HepG2 (cell line): ENCODE data around the gene ARL3. TPM values are rescaled to one million over a fixed set of nuclear protein-coding genes. Genes with fewer than 3 reads are reported as not detected.
A peak's percentile ranks its signal among the peaks of the same experiment; 100 is the strongest.

Experiments used
- ATAC-seq: fragments of 200-7000 bp; cut with Tn5 transposase; 3 replicates; pipeline ENCODE4 v1.9.1; 2020; ENCODE audit warnings: mild to moderate bottlenecking, moderate library complexity
- BruUV-seq: library from RNA; stranded (reverse); fragments of 400-500 nt; replicated peaks from 2 replicates; lab custom pipeline; 2021; lab: Mats Ljungman, UMichigan
- CTCF ChIA-PET: fragments of 300-600 bp; formaldehyde crosslinking; extraction: SDS; loops from one replicate; lab custom pipeline; 2021; ENCODE audit warnings: low total read pairs, inconsistent platforms, low intra/inter-chr PET ratio; lab: Yijun Ruan, JAX
- POLR2A ChIA-PET: fragments of 350-600 bp; sonication (Branson Sonifier 250); formaldehyde crosslinking; loops from one replicate; lab custom pipeline; 2020; ENCODE audit warnings: antibody characterized with exemption, inconsistent platforms; lab: Yijun Ruan, JAX
- DNase-seq: peaks from one replicate; pipeline ENCODE4 v3.0.0-alpha.2; 2015; ENCODE audit warnings: low spot score
- FAIRE-seq: peaks from 3 replicates; lab custom pipeline; 2011; peaks lifted over from hg19 to GRCh38; lab: Jason Lieb, UNC
- H2AFZ ChIP-seq: one replicate; pipeline ENCODE4 v1.6.1; 2011; ENCODE audit warnings: low read length, inconsistent platforms
- H3K27ac ChIP-seq: fragments of 300-600 bp; 3 replicates; pipeline ENCODE4 v1.8.0; 2011; ENCODE audit warnings: mixed run types, mild to moderate bottlenecking, mixed read lengths, low read length, inconsistent platforms; ENCODE audit not compliant: insufficient read depth; ENCODE audit errors: extremely low read length
- H3K27me3 ChIP-seq, 2 experiments: fragments of 200-600 bp in 1 of 2; 2 replicates in 1 of 2; 3 replicates in 1 of 2; pipeline versions ENCODE4 v1.6.0 to v1.8.0; 2011; ENCODE audit warnings: low read length in 2 of 2, mild to moderate bottlenecking in 2 of 2, moderate library complexity in 2 of 2, inconsistent platforms in 1 of 2; ENCODE audit not compliant: insufficient read depth in 2 of 2, control insufficient read depth in 1 of 2
- H3K36me3 ChIP-seq, 2 experiments: fragments of 200-600 bp in 1 of 2; replicated peaks in 1 of 2; 2 replicates in 1 of 2; 3 replicates in 1 of 2; pipeline versions ENCODE4 v1.5.1 to v1.8.0; 2011; ENCODE audit warnings: low read length in 2 of 2, inconsistent platforms in 1 of 2; ENCODE audit not compliant: insufficient read depth in 2 of 2, control insufficient read depth in 1 of 2
- H3K4me1 ChIP-seq: 2 replicates; pipeline ENCODE4 v1.5.1; 2012; ENCODE audit warnings: low read length, inconsistent platforms; ENCODE audit not compliant: insufficient read depth
- H3K4me2 ChIP-seq: 2 replicates; pipeline ENCODE4 v1.6.0; 2011; ENCODE audit warnings: low read depth, low read length, inconsistent platforms
- H3K4me3 ChIP-seq, 3 experiments: fragments of 200-600 bp in 1 of 3; sonication (generic), shearing (Covaris generic) in 1 of 3; replicated peaks in 1 of 3; 2 replicates each; pipeline ENCODE4 v1.5.1; 2011 to 2016; ENCODE audit warnings: low read length in 3 of 3, inconsistent platforms in 2 of 3, low read depth in 2 of 3, mild to moderate bottlenecking in 2 of 3, control low read depth in 1 of 3, mixed read lengths in 1 of 3; ENCODE audit not compliant: insufficient read depth in 1 of 3
- H3K79me2 ChIP-seq: one replicate; pipeline ENCODE4 v1.6.1; 2011; ENCODE audit warnings: low read length, inconsistent platforms; ENCODE audit not compliant: insufficient read depth
- H3K9ac ChIP-seq: 2 replicates; pipeline ENCODE4 v1.6.0; 2011; ENCODE audit warnings: mild to moderate bottlenecking, low read depth, low read length, inconsistent platforms; ENCODE audit not compliant: insufficient read depth
- H3K9me3 ChIP-seq: 2 replicates; pipeline ENCODE4 v1.5.1; 2012; ENCODE audit warnings: mild to moderate bottlenecking, low read length
- H4K20me1 ChIP-seq: 2 replicates; pipeline ENCODE4 v1.6.0; 2011; ENCODE audit warnings: inconsistent platforms, mild to moderate bottlenecking, low read length, moderate library complexity; ENCODE audit not compliant: insufficient read depth
- ATF2 ChIP-seq: sonication (generic); formaldehyde crosslinking; IDR thresholded peaks from 2 replicates; pipeline ENCODE4 v1.4.0; 2020; ENCODE audit warnings: missing genetic modification reagents
- CREB3 ChIP-seq: sonication (generic); formaldehyde crosslinking; IDR thresholded peaks from 2 replicates; pipeline ENCODE4 v1.5.0; 2020; ENCODE audit warnings: missing genetic modification reagents
- MED13 ChIP-seq: sonication (generic); formaldehyde crosslinking; IDR thresholded peaks from 2 replicates; pipeline ENCODE4 v1.5.0; 2020; ENCODE audit warnings: missing genetic modification reagents
- MYC ChIP-seq: sonication (generic); formaldehyde crosslinking; IDR thresholded peaks from 2 replicates; pipeline ENCODE4 v1.9.0; 2021; ENCODE audit warnings: missing genetic modification reagents, borderline replicate concordance
- NCOA1 ChIP-seq: sonication (generic); formaldehyde crosslinking; IDR thresholded peaks from 2 replicates; pipeline ENCODE4 v1.9.0; 2021; ENCODE audit warnings: missing genetic modification reagents
- NCOA2 ChIP-seq: sonication (generic); formaldehyde crosslinking; IDR thresholded peaks from 2 replicates; pipeline ENCODE4 v1.8.0; 2022; ENCODE audit warnings: inconsistent platforms
- TFAP4 ChIP-seq: sonication (generic); IDR thresholded peaks from 2 replicates; pipeline ENCODE4 v1.6.1; 2016; ENCODE audit warnings: low read depth, borderline replicate concordance
- THAP11 ChIP-seq: IDR thresholded peaks from 2 replicates; pipeline ENCODE4 v1.6.1; 2016; ENCODE audit warnings: missing biosample characterization, missing genetic modification reagents
- THYN1 ChIP-seq: sonication (generic); formaldehyde crosslinking; IDR thresholded peaks from 2 replicates; pipeline ENCODE4 v1.8.1; 2023; ENCODE audit warnings: low read depth, mild to moderate bottlenecking, moderate library complexity, missing genetic modification reagents, borderline replicate concordance
- ZBTB8A ChIP-seq: sonication (generic); formaldehyde crosslinking; IDR thresholded peaks from 2 replicates; pipeline ENCODE4 v1.4.0; 2020; ENCODE audit warnings: mild to moderate bottlenecking, low read depth, missing genetic modification reagents, borderline replicate concordance
- ZFP36L2 ChIP-seq: sonication (generic); formaldehyde crosslinking; IDR thresholded peaks from 2 replicates; pipeline ENCODE4 v1.4.0; 2020; ENCODE audit warnings: missing genetic modification reagents
- ZKSCAN5 ChIP-seq: sonication (generic); formaldehyde crosslinking; IDR thresholded peaks from 2 replicates; pipeline ENCODE4 v1.5.1; 2020; ENCODE audit warnings: mild to moderate bottlenecking, missing genetic modification reagents
- ZNF12 ChIP-seq: sonication (generic); formaldehyde crosslinking; IDR thresholded peaks from 2 replicates; pipeline ENCODE4 v1.5.0; 2020; ENCODE audit warnings: missing genetic modification reagents
- ZNF136 ChIP-seq: sonication (generic); formaldehyde crosslinking; IDR thresholded peaks from 2 replicates; pipeline ENCODE4 v1.8.1; 2022; ENCODE audit warnings: low read depth, mild to moderate bottlenecking, moderate library complexity, missing genetic modification reagents
- ZNF263 ChIP-seq: sonication (generic); formaldehyde crosslinking; IDR thresholded peaks from 2 replicates; pipeline ENCODE4 v1.4.0; 2020; ENCODE audit warnings: missing genetic modification reagents
- ZNF280D ChIP-seq: sonication (generic); formaldehyde crosslinking; IDR thresholded peaks from 2 replicates; pipeline ENCODE4 v1.5.1; 2020; ENCODE audit warnings: mild to moderate bottlenecking, missing genetic modification reagents
- ZNF331 ChIP-seq: sonication (generic); formaldehyde crosslinking; IDR thresholded peaks from 2 replicates; pipeline ENCODE4 v1.4.0; 2020; ENCODE audit warnings: missing genetic modification reagents
- ZNF768 ChIP-seq: sonication (generic); formaldehyde crosslinking; IDR thresholded peaks from 2 replicates; pipeline ENCODE4 v1.4.0; 2020; ENCODE audit warnings: missing genetic modification reagents
- ZNF773 ChIP-seq: sonication (generic); formaldehyde crosslinking; IDR thresholded peaks from 2 replicates; pipeline ENCODE4 v1.4.0; 2020; ENCODE audit warnings: missing genetic modification reagents, borderline replicate concordance
- ZSCAN29 ChIP-seq: sonication (generic); formaldehyde crosslinking; conservative IDR thresholded peaks from 2 replicates; pipeline ENCODE4 v1.4.0; 2020; ENCODE audit warnings: mild to moderate bottlenecking, missing genetic modification reagents
- WGBS: methylation state at CpG from one replicate; pipeline ENCODE4 v1.1.6; 2017; ENCODE audit warnings: low lambda C conversion rate; 5-methylcytosine and 5-hydroxymethylcytosine counted together
- in situ Hi-C: cut with HindIII; loops from 2 replicates; pipeline ENCODE4 v1.10.0; 2017; ENCODE audit warnings: low pct_unique_long_range_greater_than_20kb; ENCODE audit not compliant: extremely low pct_ligation_motif_present
- intact Hi-C: fragments of 100-400 bp; cut with micrococcal nuclease; formaldehyde crosslinking; loops from one replicate; pipeline ENCODE4 v1.10.0; 2022; ENCODE audit not compliant: unreplicated experiment
- polyA plus RNA-seq, 8 experiments: library from polyadenylated mRNA; depleted of rRNA in 3 of 8; stranded (reverse) in 7 of 8; unstranded in 1 of 8; fragments of >200 nt; fragmentation: Illumina TruSeq in 4 of 8; extraction: Trizol in 4 of 8; gene quantifications; 2 replicates each; pipeline versions ENCODE4 v1.2.1 to v1.2.3, GENCODE V29; 2011 to 2016; ENCODE audit warnings: low read depth in 4 of 8, missing spikeins in 1 of 8, mixed read lengths in 1 of 8; ENCODE audit not compliant: insufficient read depth in 1 of 8
- total RNA-seq, 5 experiments: library from RNA; depleted of rRNA; stranded (reverse); fragments of >200 nt; fragmentation: Illumina TruSeq; extraction: Trizol; gene quantifications; 2 replicates each; pipeline ENCODE4 v1.2.3, GENCODE V29; 2016; ENCODE audit warnings: low read depth in 1 of 5

ARL3 gene
- total and polyA plus RNA-seq, 2 of the 13 experiments (the other 11 are each of a cell fraction or from before 2014, with no cell fraction given) = 5.2 to 6.6 TPM

- Histone ChIP-seq H2AFZ (no peak overlapping the region), H3K9ac (peak overlapping the region; percentile 23), H3K9me3 (no peaks in the 10 kb centered on the region), H3K27ac (peak overlapping the region; percentile 58), H3K4me1 (peaks cover 60% of the 10 kb centered on the region), H3K4me3 (peak overlapping the region in 1 of 3 experiments; percentile 29; a peak in 2 of 6 replicates), H4K20me1 (no peaks in the 10 kb centered on the region), H3K4me2 (peak overlapping the region; percentile 65), H3K27me3 (no peaks in the 10 kb centered on the region; a peak in 1 of 5 replicates), H3K79me2 (peaks cover 50% of the 10 kb centered on the region), H3K36me3 (0 out of 5 replicates have a peak, but pooled peaks cover 0 to 4% of the 10 kb centered on the region in 2 experiments)
- ATAC-seq (peak; percentile 6), DNase-seq (peak; percentile 83), FAIRE-seq (peak; percentile 83)
- intact Hi-C loops = loop anchor here (10.0 kb wide), 1 partner anchor 337 kb away; no protein-coding TSS in a partner anchor
- CTCF ChIA-PET = no interaction called here
- no TSS peak for BruUV-seq
- in situ Hi-C loops = no loop called here
- POLR2A ChIA-PET = no interaction called here
- WGBS = 63% methylated on average over 2 of the region's 3 CpGs
- TF ChIP-seq ZSCAN29 (CRISPR knock-in tag) (no peak), ZNF773 (CRISPR knock-in tag) (no peak), CREB3 (CRISPR knock-in tag) (no peak), MYC (0 out of 2 replicates have a peak, but pooled peaks have one; percentile 21), ATF2 (CRISPR knock-in tag) (no peak), ZFP36L2 (CRISPR knock-in tag) (no peak), TFAP4 (peak; percentile 75; the same call in 1 of the 2 replicates), ZNF768 (CRISPR knock-in tag) (peak; percentile 55; the same call in 1 of the 2 replicates), ZNF331 (CRISPR knock-in tag) (0 out of 2 replicates have a peak, but pooled peaks have one; percentile 25), NCOA1 (CRISPR knock-in tag) (no peak), THYN1 (no peak), THAP11 (CRISPR knock-in tag) (no peak), ZNF136 (CRISPR knock-in tag) (no peak), ZKSCAN5 (CRISPR knock-in tag) (no peak), ZNF263 (CRISPR knock-in tag) (0 out of 2 replicates have a peak, but pooled peaks have one; percentile 26), ZBTB8A (CRISPR knock-in tag) (no peak), ZNF280D (CRISPR knock-in tag) (no peak), MED13 (CRISPR knock-in tag) (no peak), NCOA2 (no peak), ZNF12 (CRISPR knock-in tag) (no peak)
Measured at GRCh38 chr10:102718220-102718619, 4.0 kb upstream of the ARL3 start.
